HL-60 (cell line): Measurements from ENCODE around the gene CYSLTR1.

Experiments used
- CTCF ChIP-seq: IDR thresholded peaks from one replicate; pipeline ENCODE4 v1.5.1; 2011; ENCODE audit warnings: low read length, control low read depth, inconsistent platforms; ENCODE audit not compliant: insufficient read depth
- GABPA ChIP-seq: IDR thresholded peaks from 2 replicates; pipeline ENCODE4 v1.6.1; 2012; ENCODE audit warnings: low read depth
- POLR2AphosphoS5 ChIP-seq: IDR thresholded peaks from 2 replicates; pipeline ENCODE4 v1.6.1; 2012; ENCODE audit warnings: low read depth
- REST ChIP-seq: IDR thresholded peaks from 2 replicates; pipeline ENCODE4 v1.6.1; 2012; ENCODE audit warnings: low read depth; ENCODE audit not compliant: insufficient replicate concordance
- SPI1 ChIP-seq: IDR thresholded peaks from 2 replicates; pipeline ENCODE4 v1.6.1; 2012; ENCODE audit warnings: low read depth, mild to moderate bottlenecking, borderline replicate concordance

- TF ChIP-seq CTCF (no peak), REST (no peak), POLR2AphosphoS5 (no peak), GABPA (no peak), SPI1 (no peak)
Observed at GRCh38 chrX:78366576-78366975, 39.2 kb upstream of the CYSLTR1 start.
